GM19372 (cell line): ENCODE results near the gene WDR27.
"Not testable (repeated sequence)": the region's sequence is repeated elsewhere in the genome, so short reads cannot be mapped to it uniquely, and the experiment has no call there.

Experiments used
- ATAC-seq: cut with Tn5 transposase; IDR thresholded peaks from one replicate; pipeline ENCODE4 v1.9.1; 2021; ENCODE audit warnings: mild to moderate bottlenecking, low read depth, moderate library complexity; ENCODE audit not compliant: unreplicated experiment

WDR27 gene

DNA sequence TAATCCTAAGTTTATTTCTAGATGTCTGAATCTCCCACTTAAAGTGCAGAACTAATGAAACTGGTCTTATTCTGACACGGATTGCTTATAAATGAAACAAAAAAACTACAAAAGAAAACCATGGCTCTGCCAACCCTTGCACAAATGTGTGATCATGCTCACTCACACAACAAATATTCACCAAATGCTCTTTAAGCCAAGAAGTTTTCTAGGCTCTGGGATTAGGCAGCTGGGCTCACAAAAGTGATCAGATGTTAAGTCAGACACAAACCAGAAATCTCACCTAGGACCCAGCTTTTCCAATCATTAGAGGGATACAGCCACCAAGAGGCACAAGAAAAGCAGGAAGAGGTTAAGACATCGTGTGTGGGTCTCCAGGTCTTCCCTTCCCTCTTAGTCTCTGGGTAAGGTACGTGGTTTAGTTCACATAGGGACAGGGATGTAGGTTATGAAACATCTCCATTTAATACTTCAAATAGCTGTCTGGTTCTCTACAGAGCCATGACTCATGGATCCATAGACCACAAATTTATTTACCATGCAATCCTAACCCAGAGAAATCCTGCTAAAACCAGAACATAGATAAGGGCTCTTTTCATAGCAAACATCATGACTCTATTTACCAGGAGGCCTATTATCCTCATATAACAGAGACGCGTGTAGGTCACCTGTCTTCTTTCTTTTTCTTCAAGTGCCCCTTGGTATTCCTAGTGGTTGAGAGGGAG, 165.2 kb downstream of the WDR27 start:
- no peak for ATAC-seq

DNA sequence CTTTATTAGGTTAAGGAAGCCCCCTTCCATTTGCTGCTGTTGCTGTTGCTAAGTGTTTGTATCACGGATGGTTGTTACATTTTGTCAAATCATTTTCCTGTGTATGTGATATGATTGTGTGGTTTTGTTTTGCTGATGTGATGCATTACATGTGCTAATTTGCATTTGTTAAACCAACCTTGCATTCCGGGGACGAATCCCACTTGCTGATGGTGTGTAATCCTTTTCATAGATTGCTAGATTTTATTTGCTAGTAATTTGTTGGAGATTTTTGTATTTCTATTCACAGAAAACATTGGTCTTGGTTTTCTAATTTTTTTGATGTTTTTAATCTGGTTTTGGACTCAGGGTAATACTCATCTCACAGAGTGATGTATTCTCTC, 167.8 kb downstream of the WDR27 start:
- ATAC-seq: no peak

DNA sequence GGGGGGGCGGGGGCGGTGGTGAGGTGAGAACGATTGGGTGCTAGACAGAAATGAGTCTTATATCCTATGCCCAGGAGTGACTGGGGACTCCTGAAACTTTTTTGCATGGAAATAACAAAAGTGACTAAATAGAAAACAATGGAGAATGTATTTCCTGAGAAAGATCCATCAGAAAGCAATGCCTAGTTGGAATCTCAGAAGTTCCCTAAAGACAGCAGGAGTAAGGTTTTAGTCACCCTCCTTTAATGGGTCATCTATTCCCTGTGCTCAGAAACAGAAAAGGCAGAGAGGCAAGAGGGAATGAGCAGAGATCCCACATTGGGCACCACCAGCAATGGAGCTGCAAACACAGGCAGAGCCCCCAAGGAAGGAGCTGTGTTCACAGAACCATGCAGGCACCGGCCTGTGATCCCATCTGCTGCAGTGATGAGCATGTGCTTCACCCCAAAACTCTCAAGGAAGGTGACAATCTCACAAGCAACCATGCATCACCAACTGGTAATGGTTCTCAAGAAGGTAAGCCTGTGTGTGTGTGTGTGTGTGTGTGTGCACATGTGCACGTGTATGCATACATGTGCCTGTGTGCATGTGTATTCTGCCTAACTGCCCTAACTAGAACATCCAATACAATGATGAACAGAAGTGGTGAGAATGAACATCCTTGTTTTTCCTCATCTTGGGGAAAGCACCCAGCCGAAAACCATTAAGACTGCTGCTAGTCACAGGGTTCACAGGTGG, 168.4 kb downstream of the WDR27 start:
- no peak for ATAC-seq

DNA sequence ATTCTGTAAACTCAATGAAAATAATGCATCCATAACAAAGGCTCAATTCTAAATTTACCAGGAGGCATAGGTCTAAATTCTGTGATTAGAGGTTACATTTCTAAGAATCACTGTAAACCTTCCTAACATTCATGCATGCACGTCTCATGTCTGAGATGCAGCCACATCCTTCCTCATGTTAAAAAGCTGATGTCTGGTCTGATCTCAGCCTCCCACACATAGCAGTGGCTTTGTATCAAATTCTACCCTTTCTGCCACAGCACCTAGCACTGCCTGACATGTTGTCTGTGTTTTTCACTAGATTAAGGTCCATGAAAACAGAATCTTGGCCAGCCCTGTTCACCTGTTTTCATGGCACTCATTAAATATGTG, 171.1 kb downstream of the WDR27 start:
- no peak for ATAC-seq

DNA sequence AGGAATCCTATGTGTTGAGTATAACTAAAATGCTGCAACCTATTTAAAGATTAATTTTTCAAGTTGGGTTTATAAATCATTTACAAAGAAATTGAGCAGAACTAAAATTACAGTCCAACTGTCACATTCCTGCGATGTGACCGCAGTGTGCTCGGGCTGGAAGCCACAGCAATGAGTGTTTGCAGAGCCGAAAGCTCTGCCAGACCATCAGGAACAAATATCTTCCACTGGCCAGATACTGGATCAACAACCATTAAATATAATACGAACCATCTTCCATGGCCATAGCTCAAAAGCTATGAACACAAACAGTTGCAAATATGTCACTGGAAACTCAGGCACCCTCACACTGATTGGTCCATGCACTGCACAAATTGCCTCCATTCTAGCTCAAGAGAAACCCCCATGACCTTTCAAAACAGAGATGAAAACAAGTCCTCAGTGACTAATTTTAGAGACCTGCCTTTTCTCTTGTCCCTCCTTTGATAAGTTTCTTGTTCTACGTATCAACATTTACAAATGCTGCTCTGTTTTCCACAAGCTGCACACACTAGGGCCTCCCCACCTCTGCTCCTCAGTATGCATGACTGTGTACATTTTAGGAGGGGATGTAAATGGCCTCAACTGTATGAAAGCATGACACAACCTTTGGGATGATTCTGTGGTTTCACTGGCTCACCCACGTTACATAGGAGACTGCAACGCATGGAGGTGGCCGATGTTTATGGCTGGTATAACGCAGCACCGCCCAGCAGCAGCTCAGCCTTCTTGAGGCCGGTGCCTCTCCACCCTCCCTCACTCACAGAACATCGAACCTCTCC, 171.7 kb downstream of the WDR27 start:
- no peak for ATAC-seq

DNA sequence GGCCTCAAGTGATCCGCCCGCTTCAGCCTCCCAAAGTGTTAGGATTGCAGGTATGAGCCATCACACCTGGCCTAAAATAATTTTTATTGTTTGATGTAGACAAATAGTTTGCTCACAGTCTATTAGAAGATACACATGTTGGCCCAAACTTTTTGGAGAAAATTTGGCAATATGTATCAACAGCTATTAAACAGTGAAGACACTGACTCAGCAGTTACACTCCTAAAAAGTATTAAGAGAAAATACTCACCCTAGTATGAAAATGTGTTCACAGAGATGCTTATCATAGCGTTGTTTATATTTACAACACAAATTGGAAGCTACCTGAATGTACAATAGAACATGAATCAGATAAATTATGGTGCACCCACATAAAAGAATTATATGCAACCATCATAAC, 173.1 kb downstream of the WDR27 start:
- ATAC-seq: no peak

DNA sequence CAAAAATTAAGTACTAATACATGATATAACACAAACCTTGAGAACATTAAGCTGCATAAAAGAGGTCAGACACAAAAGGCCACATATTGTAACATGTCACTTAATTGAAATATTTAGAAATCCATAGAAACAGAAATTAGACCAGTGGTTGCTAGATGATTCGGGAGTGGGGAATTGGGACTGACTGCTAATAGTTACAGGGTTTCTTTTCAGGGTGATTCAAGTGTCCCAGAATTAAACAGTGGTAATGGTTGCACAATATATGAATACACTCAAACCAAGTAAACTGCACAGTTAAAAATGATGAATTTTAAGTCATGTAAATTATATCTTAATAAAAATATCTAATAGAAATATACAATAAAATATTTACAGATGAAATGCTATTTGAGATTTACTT, 174.5 kb downstream of the WDR27 start:
- no peak for ATAC-seq

DNA sequence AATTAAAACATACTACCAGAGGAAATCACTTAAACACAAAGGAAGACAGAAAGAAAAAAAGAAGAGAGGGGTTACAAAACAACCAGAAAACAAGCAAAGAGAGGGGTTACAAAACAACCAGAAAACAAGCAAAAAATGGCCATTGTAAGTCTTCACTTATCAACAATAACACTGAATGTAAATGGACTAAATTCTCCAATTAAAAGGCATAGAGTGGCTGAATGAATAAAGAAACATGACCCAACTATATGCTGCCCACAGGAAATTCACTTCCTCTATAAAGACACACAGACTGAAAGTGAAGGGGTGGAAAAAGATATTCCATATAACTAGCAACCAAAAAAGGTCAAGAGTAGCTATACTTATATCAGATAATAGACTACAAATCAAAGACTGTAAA, 180.0 kb downstream of the WDR27 start:
- no peak for ATAC-seq

DNA sequence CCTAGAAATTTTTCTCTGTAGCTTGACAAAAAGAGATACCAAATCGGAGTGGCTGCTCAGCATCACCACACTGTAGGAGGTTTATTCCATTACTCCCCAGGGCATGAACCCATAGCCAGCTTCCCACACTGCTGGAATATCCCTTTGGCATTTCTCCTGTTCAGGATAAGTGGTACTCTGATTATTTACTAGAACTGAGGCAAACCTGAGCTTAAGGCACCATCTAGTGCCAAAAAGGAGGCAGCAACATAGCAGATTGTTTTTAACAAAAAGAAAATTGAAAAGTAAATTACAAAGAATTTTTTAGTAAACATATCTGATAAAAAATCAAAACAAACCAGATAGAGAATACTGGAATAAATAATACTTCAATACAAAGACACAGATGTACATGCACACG, 181.7 kb downstream of the WDR27 start:
- no peak for ATAC-seq

DNA sequence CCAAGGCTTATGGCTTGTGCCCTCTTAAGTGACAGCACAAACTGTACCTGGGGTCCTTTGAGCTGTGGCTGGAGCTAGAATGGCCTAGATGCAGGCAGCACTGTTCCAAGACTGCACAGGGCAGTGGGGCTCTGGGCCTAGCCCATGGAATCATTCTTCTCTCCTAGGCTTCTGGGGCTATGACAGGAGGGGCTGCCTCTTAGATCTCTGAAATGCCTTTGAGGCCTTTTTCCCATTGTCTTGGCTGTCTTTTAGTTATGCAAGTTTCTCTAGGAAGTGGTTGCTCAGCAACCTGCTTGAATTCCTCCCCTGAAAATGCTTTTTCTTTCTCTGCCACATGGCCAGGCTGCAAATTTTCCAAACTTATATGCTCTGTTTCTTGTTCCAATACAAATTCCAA, 183.4 kb downstream of the WDR27 start:
- ATAC-seq: no peak

DNA sequence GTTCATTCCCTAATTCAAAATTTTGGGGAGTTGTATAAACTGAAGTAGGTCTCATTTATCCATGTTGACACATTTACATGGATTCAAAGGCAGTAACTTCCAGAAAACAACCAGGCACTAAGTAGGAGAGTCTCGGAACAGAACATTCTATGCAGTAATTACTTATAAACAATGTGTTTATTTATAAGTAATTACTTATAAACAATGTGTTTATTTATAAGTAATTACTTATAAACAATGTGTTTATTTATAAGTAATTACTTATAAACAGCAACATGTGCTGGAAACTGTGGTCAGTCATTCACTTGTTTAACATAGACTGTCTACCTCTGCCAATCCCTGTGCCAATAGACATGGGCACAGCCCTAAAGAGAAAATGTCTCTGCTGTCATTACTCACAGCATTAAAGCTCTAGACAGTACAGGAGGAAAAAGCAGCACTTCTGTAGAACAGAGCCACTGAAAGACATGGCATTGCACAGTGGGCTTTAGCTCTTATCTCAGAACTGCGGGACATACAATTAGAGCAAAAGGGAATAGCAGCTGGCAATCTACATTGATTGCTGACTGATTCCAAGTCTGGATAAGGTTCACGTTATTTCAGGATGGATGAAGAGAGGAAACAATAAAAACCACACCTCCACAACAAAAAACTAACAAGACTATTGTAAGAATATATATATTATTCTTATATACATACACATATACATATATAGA, 188.2 kb downstream of the WDR27 start:
- ATAC-seq: no peak

DNA sequence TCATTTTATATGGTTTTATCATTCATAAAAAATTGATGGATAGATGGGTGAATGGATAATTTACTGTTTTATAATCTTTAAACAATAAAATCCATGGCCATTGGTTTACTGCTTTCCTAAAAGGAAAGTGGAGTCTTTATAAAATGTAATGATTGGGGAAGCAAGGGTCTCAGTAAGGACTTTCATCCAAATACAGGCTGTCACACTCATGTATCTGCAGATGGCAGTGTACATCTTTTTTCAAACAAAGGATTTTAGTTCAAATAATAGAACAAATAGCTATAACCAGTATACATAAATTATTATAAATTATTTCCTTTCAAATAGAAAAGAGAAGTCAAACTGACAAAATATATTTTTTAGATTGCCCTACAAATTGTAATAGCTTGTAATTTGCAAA, 190.0 kb downstream of the WDR27 start:
- not testable (repeated sequence) for ATAC-seq

DNA sequence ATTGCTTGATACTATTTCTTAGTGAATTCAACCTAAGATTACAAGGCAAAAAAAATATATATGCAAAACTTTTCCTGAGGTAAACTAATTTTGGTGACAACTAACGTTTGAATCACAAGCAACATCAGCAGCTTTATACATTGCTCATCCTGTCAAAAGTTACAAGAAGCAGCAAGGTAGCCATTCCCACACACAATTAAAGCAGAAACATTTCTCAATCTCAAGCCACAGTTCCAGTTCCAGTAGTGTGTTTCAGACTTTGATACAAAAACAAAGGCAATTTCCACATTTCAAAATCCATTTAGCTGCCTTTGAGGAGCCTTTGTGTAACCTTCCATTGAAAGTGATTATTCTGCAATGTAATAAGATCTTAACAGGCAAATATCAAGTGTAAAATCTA, 191.0 kb downstream of the WDR27 start:
- ATAC-seq: no peak

DNA sequence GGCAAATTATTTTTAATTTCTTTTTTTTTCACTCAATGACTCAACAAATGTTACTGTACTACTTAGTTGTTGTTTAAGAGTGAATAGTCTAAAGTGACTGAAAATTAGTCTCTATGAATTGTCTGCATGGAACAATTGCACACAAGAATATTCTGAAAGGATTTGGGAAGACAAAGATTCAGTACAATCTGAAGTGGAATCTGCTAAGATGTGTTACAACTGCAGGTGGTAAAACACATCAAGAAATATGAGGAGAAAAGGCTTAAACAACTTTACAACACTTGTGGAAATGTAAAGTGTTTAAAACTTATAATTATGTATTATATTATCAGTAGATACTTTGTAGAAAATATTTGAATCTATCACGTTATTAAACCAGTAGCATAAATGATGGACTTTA, 193.4 kb downstream of the WDR27 start:
- ATAC-seq: no peak

DNA sequence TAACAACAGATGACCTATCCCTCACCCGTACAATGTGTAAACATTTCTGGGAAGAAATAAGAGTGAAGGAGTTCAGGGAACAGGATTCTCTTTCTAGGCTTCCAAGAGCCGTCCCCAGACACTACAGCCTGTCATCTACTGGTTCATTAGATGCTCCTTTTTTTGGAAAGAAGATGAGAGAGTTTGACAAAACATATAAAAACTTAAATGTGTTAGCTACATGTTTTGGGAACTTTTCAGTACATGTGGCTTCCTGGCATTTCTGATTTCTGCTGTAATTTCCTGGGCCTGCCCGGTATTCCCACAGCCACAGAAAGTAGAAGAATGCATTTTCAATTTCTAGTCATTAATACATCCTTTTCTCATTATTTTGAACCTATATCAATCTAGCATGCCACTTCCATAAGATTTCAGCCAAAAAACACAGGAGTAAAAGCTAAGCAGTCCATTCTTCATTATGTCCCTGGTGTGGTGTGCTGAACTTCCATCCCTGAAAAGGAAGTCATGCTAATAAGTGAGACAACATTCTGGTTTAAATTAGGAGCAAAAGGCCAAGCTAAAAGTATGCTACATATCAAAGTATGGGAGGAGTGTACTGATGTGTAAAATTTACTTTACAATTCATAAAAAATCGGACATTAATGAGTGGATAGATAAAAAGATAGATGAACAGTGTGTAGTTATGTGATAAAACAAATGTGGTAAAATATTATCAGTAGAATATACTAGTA, 198.2 kb downstream of the WDR27 start:
- ATAC-seq: no peak

DNA sequence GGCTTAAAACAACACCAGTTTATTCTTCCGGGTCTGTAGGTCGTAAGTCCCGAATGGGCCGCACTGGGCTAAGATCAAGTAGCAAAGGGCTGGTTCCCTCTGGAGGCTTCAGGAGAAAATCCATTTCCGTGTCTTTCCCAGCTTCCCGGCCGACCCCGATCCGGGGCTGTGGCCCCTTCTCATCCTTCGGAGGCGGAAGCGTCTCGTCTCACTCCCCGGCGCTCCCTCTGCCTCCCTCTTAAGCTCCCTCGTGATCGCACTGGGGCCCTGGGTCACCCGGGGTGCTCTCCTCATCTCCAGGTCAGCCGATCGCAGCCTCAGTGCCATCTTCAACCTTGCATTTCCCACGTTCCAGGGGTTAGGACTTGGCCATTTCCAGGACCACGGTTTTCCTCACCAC, 199.4 kb downstream of the WDR27 start:
- ATAC-seq: no peak

DNA sequence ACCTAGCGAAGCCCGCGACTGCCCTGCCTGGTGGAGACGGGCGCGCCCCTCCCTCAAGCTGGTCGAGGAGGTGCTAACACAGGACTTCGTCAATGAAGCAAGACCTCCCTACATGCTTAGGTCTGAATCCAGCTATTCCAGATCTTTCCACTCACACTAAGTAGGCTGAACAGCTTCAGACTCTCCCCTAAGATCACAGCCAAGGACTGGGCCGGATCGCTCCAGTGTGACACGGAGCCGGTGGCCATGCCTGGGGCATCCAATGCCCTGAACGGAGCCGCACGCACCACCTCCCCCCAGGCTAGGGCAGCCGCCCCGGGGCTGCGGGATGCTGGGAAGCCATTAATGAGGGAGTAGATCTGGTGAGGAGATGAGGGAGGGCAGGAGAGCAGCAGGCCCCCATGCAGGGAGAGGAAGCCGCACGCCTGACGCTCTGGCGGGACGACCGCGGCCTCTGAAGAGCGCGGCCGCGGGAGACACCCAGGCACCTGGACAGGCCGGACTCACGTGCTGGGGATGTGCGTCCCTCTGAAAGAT, 200.0 kb downstream of the WDR27 start:
- no peak for ATAC-seq

DNA sequence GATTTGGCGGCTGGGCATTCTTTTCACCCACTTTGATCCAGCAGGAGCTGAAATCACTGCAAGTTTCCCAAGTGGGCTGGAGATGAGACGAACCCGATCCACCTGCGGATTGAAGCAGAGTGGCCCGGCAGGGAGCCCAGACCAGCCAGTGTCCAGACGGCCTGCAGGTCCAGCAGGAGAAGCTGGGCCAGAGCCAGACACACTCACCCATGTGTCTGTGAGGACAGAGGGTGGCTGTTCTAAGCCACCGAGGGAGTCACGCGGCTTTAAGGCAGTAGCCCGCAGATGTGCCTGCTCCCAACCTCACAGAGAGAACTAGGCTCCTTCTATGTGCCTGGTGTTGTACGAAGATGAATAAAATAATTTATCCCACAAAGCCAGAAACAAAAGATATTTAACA, 200.7 kb downstream of the WDR27 start:
- ATAC-seq: no peak

DNA sequence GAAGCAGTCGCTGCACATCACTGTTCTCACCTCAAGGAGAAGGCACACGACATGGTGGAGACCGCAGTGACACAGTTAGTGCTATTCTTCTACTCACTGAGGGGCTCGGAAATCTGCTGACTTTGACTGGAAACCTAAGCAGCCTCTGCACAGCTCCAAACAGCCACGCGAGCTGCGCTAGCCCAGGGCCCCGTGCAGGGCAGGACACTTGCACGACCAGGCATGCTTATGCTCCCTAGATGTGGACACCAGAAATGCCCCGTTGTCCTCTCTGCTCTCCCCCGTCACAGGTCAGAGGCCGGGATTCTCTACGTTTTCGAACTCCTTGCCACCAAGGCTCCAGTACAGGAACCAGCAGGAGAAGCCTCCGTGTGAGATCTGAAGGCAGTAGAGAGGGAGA, 201.1 kb downstream of the WDR27 start:
- ATAC-seq: no peak

DNA sequence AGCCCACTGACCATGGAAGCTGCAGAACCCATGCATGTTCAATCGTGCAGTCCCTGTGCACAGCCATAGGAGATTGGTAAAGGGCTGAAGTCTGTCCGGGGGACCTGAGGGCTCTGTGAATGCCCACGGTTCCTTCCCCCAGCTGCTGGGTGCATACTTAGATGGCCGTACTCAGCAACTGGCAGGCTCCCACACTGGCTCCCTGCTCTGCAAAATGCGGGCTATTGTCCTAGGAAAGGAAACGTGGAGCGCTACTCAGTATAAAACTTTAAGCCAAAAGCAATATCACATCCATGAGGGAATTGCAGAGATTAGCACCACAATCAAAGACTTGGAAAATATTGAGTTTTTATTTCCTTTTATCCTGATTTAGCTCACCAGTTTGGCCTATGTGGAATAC, 202.0 kb downstream of the WDR27 start:
- ATAC-seq: no peak
